SH-SY5Y (cell line): ENCODE results near the gene OLFML1.

Source experiments
- GATA2 ChIP-seq: IDR thresholded peaks from 2 replicates; pipeline ENCODE4 v1.6.1; 2011; ENCODE audit warnings: mild to moderate bottlenecking, low read depth, low read length
- GATA3 ChIP-seq: IDR thresholded peaks from 2 replicates; pipeline ENCODE4 v1.6.1; 2011; ENCODE audit warnings: low read depth, mild to moderate bottlenecking, low read length, moderate library complexity

DNA sequence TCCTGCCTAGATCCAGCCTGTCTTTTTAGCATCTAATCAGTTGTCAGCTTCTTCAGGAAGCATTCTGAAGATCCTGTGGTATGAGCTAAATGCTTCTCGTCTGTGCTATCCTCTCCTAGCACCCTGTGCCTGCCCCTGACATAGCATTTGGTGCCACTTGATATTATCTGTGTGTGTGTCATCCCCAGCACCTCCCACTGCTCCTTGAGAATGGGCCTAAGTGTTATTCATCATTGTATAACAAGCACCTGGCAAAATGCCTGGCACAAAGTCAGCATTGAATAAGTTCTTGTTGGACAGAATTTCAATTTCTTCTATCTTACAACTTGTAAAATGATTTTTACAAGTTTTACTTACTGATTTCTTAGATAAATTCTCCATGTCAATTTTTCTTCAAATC is 28.1 kb upstream of the OLFML1 start:
- no peak for TF ChIP-seq GATA2
- no peak for TF ChIP-seq GATA3
